AML-193 (cell line): ENCODE data around the gene NECTIN1.

Experiments
- DNase-seq, 2 experiments: peaks; one replicate each; lab custom pipeline; 2025; lab: John Stamatoyannopoulos, UW

Gene NECTIN1

DNA sequence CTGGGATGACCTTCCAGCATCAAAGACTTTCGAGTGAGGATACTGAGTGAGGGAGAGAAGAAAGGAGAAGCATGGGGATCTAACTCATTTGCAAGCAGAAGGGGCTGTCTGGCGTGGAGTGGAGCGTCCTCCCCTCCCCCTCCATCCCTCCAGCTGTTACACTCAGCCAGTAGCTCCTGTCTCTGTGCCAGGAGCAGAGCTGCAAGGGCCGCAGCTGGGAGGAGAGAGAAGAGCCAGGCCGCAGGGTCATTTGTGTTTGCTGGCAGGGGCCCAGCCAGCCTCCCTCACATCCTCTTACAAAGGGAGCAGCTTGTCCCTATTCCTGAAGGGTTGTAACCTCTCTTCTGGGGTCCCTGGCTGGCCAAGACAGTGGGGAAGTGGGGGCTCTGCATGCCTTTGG lies 57.9 kb downstream of the NECTIN1 start:
- DNase-seq, result no peak

DNA sequence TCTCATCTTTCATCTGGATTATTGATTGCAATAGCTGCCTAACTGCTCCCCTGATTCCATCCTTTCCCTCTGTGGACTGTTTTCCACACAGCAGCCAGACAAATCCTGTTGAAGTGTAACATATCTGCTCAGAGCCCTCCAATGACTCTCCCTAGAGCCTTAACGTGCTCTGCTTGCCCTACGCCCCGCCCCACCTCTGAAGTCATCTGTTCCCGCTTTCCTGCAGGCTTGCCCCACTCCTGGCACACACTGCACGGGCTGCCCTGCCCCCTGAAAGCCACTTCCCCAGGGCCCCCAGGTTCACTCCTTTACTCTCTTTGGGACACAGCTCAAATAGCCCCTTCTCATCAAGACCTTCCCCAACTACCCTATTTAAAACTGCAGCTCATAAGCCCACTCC lies 59.5 kb downstream of the NECTIN1 start:
- no peak for DNase-seq

- DNase-seq, result no peak
Observed at GRCh38 chr11:119668676-119669075, 60.3 kb downstream of the NECTIN1 start.

- DNase-seq, result peak; percentile 60
Observed at GRCh38 chr11:119666463-119667131, 62.4 kb downstream of the NECTIN1 start.

- no peak for DNase-seq
Observed at GRCh38 chr11:119666061-119666460, 62.9 kb downstream of the NECTIN1 start.

- DNase-seq, result no peak
Observed at GRCh38 chr11:119664701-119665420, 64.1 kb downstream of the NECTIN1 start.

- no peak for DNase-seq
Observed at GRCh38 chr11:119664063-119664572, 64.9 kb downstream of the NECTIN1 start.

- no peak for DNase-seq
Observed at GRCh38 chr11:119663279-119663678, 65.7 kb downstream of the NECTIN1 start.

DNA sequence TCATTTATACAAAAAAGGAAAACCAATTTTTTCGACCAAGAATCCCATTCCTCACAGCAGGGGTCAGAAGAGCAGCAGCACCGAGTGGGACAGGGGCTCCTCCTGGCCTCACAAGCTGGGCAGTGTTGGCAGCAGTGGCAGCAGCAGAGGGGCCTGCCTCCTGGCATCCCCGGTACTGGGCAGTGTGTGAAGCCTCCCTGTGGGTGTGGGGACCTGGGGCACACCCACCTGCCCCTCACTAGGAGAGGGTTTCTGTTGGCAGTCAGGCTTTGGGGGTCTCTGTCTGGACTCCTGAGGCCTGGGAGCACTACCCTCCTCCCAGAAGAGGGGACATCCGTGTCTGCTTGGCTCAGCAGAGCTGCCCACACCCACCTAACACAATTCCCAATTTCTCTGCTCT lies 67.8 kb downstream of the NECTIN1 start:
- DNase-seq, result no peak

GRCh38 chr11:119659971-119660723 lies 68.9 kb downstream of the NECTIN1 start:
- DNase-seq, result no peak

DNA sequence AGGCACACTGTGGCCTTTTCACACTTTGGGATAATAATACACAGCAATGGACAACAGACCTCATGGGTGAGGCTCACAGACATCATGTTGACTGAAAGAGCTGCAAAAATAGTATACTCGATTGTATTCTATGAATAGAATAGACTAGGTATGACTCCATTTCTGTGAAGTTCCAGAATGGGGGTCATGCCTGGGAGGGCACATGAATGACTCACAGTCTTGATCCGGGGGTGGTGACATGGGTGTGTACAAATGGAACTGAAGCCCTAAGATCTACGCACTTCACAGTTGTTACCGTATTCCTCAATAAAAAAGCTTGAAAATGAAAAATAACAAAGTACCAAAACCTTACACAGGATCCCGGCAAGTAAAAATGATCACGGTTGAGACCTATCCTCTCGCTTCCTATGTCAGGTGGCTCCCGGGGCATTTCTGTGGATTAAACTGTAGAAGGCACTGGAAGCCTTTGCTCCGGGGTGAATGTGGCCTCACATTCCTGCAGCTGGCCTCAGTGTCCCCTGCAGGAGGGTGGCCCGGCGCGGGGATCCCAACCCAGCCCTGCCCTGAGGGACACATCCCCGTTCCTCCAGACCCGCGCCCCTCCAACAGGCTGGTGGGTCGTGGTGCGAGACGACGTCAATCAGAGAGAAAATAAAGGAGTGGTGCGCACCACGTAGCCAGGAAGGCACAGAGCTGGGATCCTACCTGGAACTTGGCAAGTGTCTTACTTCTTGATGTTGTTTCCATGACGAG lies 75.9 kb downstream of the NECTIN1 start:
- no peak for DNase-seq

GRCh38 chr11:119651802-119652584 lies 77.0 kb downstream of the NECTIN1 start:
- DNase-seq, result no peak

- no peak for DNase-seq
Observed at GRCh38 chr11:119650251-119650650, 78.7 kb downstream of the NECTIN1 start.

GRCh38 chr11:119647254-119647653 lies 81.7 kb downstream of the NECTIN1 start:
- no peak for DNase-seq

GRCh38 chr11:119645018-119645417 lies 84.0 kb downstream of the NECTIN1 start:
- no peak for DNase-seq

DNA sequence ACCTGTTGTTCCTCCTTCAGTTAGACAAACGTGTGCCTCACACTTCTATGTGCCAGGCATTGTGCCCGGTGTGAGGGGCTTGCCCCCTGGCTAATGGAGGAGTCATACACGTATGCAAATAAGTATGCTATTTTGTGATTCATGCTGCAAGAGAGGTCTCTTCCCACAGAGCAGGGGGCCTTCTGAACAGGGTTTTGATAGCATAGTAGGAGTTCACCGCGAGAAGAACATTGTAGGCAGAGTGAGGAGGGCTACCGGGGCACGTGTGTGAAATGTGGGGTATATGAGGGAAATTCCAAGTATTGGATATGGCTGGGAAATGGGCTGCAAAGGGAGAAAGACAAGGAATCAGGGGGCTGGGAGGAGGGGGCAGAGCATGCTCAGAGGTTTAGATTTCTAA lies 84.5 kb downstream of the NECTIN1 start:
- no peak for DNase-seq

DNA sequence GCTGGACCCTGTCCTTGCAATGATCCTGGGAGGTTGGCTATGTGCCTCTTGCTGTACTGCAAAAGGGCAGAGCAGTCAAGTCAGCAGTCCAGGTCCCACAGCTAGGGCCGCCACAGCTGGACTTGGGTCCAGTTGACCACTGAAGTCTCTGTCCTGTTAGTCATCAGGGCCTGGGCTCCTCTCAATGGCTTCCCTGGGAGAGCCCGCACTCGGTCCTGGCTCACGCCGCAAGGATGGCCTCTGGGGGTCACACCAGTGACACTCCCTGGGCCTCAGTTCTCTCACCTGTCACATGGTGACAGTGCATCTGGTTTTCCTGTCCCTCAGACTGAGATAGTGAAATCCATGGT lies 85.1 kb downstream of the NECTIN1 start:
- no peak for DNase-seq

- DNase-seq, result no peak
Observed at GRCh38 chr11:119643212-119643875, 85.7 kb downstream of the NECTIN1 start.

GRCh38 chr11:119641983-119642745 lies 86.8 kb downstream of the NECTIN1 start:
- DNase-seq, result peak; percentile 19 to 38

DNA sequence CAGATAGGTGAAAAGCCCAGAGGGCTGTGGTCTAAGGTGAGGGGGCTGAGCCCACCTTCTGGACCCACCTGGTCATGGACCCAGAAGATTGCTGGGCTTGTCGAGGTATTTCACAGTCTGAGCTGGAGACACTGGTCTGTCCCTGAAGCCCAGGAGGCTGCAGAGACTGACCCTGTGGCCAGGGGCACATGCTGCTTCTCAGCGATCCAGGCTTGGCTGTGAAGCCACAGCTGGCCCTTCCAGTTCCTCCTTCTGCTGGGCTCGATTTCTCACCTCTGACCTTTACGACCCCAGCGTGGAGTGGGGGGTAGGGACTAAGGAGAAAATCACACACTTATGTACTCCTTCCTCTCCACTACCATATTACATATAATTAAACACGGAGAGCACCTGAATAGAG lies 88.5 kb downstream of the NECTIN1 start:
- no peak for DNase-seq
